ENCODE measurements around the gene TNFAIP8. TPM values are rescaled to one million over a fixed set of nuclear protein-coding genes. Genes with fewer than 3 reads are reported as not detected.

Gene TNFAIP8
- total and polyA plus RNA-seq, 2 donors (not counting 1 experiment from before 2014, with no cell fraction given), result 67.3 to 109 TPM

DNA sequence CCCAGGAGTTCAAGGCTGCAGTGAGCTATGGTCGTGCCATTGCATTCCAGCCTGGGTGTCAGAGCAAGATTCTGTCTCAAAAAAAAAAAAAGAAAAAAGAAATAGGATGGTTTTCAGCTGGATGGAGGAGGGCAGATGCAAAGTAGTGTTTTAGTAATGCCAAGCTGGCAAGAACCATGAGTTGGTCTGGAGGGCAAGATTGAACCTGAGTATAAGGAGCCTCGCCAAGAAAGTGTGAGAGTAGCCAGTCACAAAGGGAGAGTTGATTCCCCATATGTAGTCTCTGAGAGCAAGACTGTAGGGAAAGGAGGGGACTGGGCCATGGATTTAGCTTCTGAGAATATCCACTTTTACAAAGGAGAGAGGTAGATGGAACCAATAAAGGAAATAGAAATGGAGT is 6.9 kb downstream of the TNFAIP8 start:
- peak overlapping the region; percentile 64 for H3K4me3 Mint-ChIP-seq
- Histone ChIP-seq H3K9ac (ENCODE audit: low read length) (no peak overlapping the region), H3K79me2 (ENCODE audit: control insufficient read depth, insufficient read depth, low read length) (peaks cover 100% of the 10 kb centered on the region), H3K27me3 (replicated peaks in 1 of 4; ENCODE audit: control extremely low read depth in 1 of 4, control insufficient read depth in 3 of 4, insufficient read depth in 4 of 4, low read length in 3 of 4) (no peaks in the 10 kb centered on the region), H3K27ac (ENCODE audit: low read length in 2 of 2) (peak overlapping the region; percentile 5 to 91), H3K36me3 (replicated peaks in 1 of 2; ENCODE audit: control extremely low read depth in 1 of 2, control insufficient read depth in 1 of 2, extremely low read depth in 1 of 2, insufficient read depth in 2 of 2, low read length in 1 of 2) (peaks cover 0 to 54% of the 10 kb centered on the region in 2 experiments), H3K9me3 (ENCODE audit: control extremely low read depth in 1 of 3, control insufficient read depth in 2 of 3, insufficient read depth in 1 of 3, low read length in 2 of 3) (peaks cover 0 to 9% (median 0%) of the 10 kb centered on the region in 3 donors), H2AFZ (ENCODE audit: insufficient read depth, low read depth, low read length, poor library complexity, severe bottlenecking) (no peak overlapping the region), H4K20me1 (ENCODE audit: control insufficient read depth, insufficient read depth, low read length, poor library complexity, severe bottlenecking) (peaks cover 58% of the 10 kb centered on the region), H3K4me3 (ENCODE audit: control extremely low read depth in 1 of 5, extremely low read depth in 1 of 5, insufficient read depth in 1 of 5, low read depth in 2 of 5, low read length in 4 of 5) (no peak overlapping the region), H3K4me2 (replicated peaks; ENCODE audit: low read depth, low read length, poor library complexity, severe bottlenecking) (peak overlapping the region; percentile 86), H3K4me1 (ENCODE audit: control insufficient read depth in 2 of 2, insufficient read depth in 2 of 2, low read length in 2 of 2) (peaks cover 97 to 98% of the 10 kb centered on the region in 2 donors)
- no peaks in the 10 kb centered on the region for H3K27me3 Mint-ChIP-seq
- WGBS (ENCODE audit: insufficient coverage), result 95% methylated on average over 2 of the region's 2 CpGs
- no peak for ATAC-seq (ENCODE audit: low read depth)
- H3K9me3 Mint-ChIP-seq (ENCODE audit: insufficient read depth), result no peaks in the 10 kb centered on the region
- ChIA-PET CTCF (interaction anchor here (1.0 to 16.2 kb wide), 4 partner anchors 16 to 48 kb away, joined by 3 to 209 read pairs (median 50); no protein-coding TSS in a partner anchor), POLR2A (interaction anchor here (0.7 to 0.8 kb wide), 2 partner anchors 8 to 29 kb away, joined by 3 to 4 read pairs; no protein-coding TSS in a partner anchor)
- H3K27ac Mint-ChIP-seq, result peak overlapping the region; percentile 87
- TF ChIP-seq, protein P1, sequence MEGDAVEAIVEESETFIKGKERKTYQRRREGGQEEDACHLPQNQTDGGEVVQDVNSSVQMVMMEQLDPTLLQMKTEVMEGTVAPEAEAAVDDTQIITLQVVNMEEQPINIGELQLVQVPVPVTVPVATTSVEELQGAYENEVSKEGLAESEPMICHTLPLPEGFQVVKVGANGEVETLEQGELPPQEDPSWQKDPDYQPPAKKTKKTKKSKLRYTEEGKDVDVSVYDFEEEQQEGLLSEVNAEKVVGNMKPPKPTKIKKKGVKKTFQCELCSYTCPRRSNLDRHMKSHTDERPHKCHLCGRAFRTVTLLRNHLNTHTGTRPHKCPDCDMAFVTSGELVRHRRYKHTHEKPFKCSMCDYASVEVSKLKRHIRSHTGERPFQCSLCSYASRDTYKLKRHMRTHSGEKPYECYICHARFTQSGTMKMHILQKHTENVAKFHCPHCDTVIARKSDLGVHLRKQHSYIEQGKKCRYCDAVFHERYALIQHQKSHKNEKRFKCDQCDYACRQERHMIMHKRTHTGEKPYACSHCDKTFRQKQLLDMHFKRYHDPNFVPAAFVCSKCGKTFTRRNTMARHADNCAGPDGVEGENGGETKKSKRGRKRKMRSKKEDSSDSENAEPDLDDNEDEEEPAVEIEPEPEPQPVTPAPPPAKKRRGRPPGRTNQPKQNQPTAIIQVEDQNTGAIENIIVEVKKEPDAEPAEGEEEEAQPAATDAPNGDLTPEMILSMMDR (IDR thresholded peaks at IDR 0.05), result no peak
- no peak for TF ChIP-seq EZH2 (IDR thresholded peaks at IDR 0.05; ENCODE audit: borderline replicate concordance, insufficient read depth, low read depth, low read length, poor library complexity, severe bottlenecking)
- intact Hi-C loops (cut with micrococcal nuclease), result no loop called here
- no peak for DNase-seq
- peaks cover 94% of the 10 kb centered on the region for H3K4me1 Mint-ChIP-seq

GRCh38 chr5:119363271-119363670 is 7.5 kb downstream of the TNFAIP8 start:
- Histone ChIP-seq H3K27me3 (replicated peaks in 1 of 4; ENCODE audit: control extremely low read depth in 1 of 4, control insufficient read depth in 3 of 4, insufficient read depth in 4 of 4, low read length in 3 of 4) (no peaks in the 10 kb centered on the region), H4K20me1 (ENCODE audit: control insufficient read depth, insufficient read depth, low read length, poor library complexity, severe bottlenecking) (peaks cover 58% of the 10 kb centered on the region), H3K36me3 (replicated peaks in 1 of 2; ENCODE audit: control extremely low read depth in 1 of 2, control insufficient read depth in 1 of 2, extremely low read depth in 1 of 2, insufficient read depth in 2 of 2, low read length in 1 of 2) (peaks cover 0 to 54% of the 10 kb centered on the region in 2 experiments), H2AFZ (ENCODE audit: insufficient read depth, low read depth, low read length, poor library complexity, severe bottlenecking) (no peak overlapping the region), H3K9me3 (ENCODE audit: control extremely low read depth in 1 of 3, control insufficient read depth in 2 of 3, insufficient read depth in 1 of 3, low read length in 2 of 3) (peaks cover 0 to 9% (median 0%) of the 10 kb centered on the region in 3 donors), H3K4me2 (replicated peaks; ENCODE audit: low read depth, low read length, poor library complexity, severe bottlenecking) (peak overlapping the region; percentile 86), H3K27ac (ENCODE audit: low read length in 2 of 2) (peak overlapping the region; percentile 5 to 91), H3K79me2 (ENCODE audit: control insufficient read depth, insufficient read depth, low read length) (peaks cover 100% of the 10 kb centered on the region), H3K4me3 (ENCODE audit: control extremely low read depth in 1 of 5, extremely low read depth in 1 of 5, insufficient read depth in 1 of 5, low read depth in 2 of 5, low read length in 4 of 5) (no peak overlapping the region), H3K9ac (ENCODE audit: low read length) (no peak overlapping the region), H3K4me1 (ENCODE audit: control insufficient read depth in 2 of 2, insufficient read depth in 2 of 2, low read length in 2 of 2) (peaks cover 97 to 98% of the 10 kb centered on the region in 2 donors)
- ATAC-seq (ENCODE audit: low read depth) (no peak), DNase-seq (no peak)
- WGBS (ENCODE audit: insufficient coverage), result 90% methylated on average over 2 of the region's 2 CpGs
- peak overlapping the region; percentile 64 for H3K4me3 Mint-ChIP-seq
- H3K27ac Mint-ChIP-seq, result peak overlapping the region; percentile 87
- ChIA-PET POLR2A (interaction anchor here (0.7 to 1.0 kb wide), 2 partner anchors 28 to 88 kb away, joined by 3 to 4 read pairs; no protein-coding TSS in a partner anchor), CTCF (interaction anchor here (8.0 to 16.2 kb wide), 2 partner anchors 25 to 47 kb away, joined by 92 to 209 read pairs; no protein-coding TSS in a partner anchor)
- peaks cover 94% of the 10 kb centered on the region for H3K4me1 Mint-ChIP-seq
- TF ChIP-seq EZH2 (IDR thresholded peaks at IDR 0.05; ENCODE audit: borderline replicate concordance, insufficient read depth, low read depth, low read length, poor library complexity, severe bottlenecking), result no peak
- TF ChIP-seq, protein P1 (IDR thresholded peaks at IDR 0.05), result no peak
- H3K27me3 Mint-ChIP-seq, result no peaks in the 10 kb centered on the region
- no peaks in the 10 kb centered on the region for H3K9me3 Mint-ChIP-seq (ENCODE audit: insufficient read depth)
- intact Hi-C loops (cut with micrococcal nuclease), result no loop called here
